ENCODE data around the gene NPAS3.

DNA sequence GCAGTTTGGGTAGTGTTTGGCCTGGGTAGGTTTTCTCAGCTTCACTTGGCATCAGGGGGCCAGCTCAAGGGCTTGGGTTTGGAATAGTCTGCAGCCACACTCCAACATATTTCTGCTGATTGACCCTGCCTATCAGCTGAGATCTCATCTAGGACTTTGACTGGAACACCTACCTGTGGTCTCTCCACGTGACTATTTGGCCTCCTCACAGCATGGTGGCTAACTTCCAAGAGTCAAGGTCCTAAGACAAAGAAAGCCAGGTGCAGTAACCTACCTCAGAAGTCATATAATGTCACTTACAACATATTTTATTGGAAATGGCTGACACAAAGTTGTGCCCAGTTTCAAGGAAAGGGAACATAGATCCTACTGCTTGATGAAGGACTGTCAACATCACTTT, 531.2 kb downstream of the NPAS3 start:
- TF ChIP-seq CTCF (IDR thresholded peaks at IDR 0.05) (no peak), POLR2A (IDR thresholded peaks at IDR 0.05) (no peak)
